H1 (cell line): ENCODE data around the gene DIDO1. TPM values are rescaled to one million over a fixed set of nuclear protein-coding genes. Genes with fewer than 3 reads are reported as not detected.

Experiments used
- CTCF ChIA-PET: fragments of 300-600 bp; sonication (Branson Sonifier 250); formaldehyde crosslinking; loops from one replicate; lab custom pipeline; 2021; ENCODE audit not compliant: partially characterized antibody; lab: Charles Lee
- POLR2A ChIA-PET: fragments of 300-600 bp; sonication (Branson Sonifier 250); formaldehyde crosslinking; loops from one replicate; lab custom pipeline; 2021; ENCODE audit warnings: inconsistent platforms; ENCODE audit not compliant: partially characterized antibody; lab: Charles Lee
- DNase-seq, 2 experiments: peaks; one replicate each; pipeline versions ENCODE4 v3.0.0 to v3.0.0-alpha.2; 2010 to 2022; ENCODE audit warnings: low spot score in 2 of 2, low read depth in 1 of 2, mixed read lengths in 1 of 2
- FAIRE-seq: peaks from 2 replicates; lab custom pipeline; 2011; peaks lifted over from hg19 to GRCh38; lab: Jason Lieb, UNC
- H2AFZ ChIP-seq: 2 replicates; pipeline ENCODE4 v1.8.1; 2012; ENCODE audit warnings: low read length, inconsistent platforms
- H2AK5ac ChIP-seq: 2 replicates; pipeline ENCODE4 v1.6.1; 2013; ENCODE audit warnings: low read depth, low read length
- H2BK120ac ChIP-seq: replicated peaks from 2 replicates; pipeline ENCODE3; 2013; ENCODE audit warnings: low read depth, low read length, inconsistent platforms
- H2BK12ac ChIP-seq: 2 replicates; pipeline ENCODE4 v1.6.1; 2013; ENCODE audit warnings: low read depth, low read length
- H2BK15ac ChIP-seq: 2 replicates; pipeline ENCODE4 v1.6.1; 2013; ENCODE audit warnings: low read length
- H2BK20ac ChIP-seq: 2 replicates; pipeline ENCODE4 v1.6.1; 2013; ENCODE audit warnings: low read length
- H2BK5ac ChIP-seq: 2 replicates; pipeline ENCODE4 v1.6.1; 2013; ENCODE audit warnings: low read depth, low read length
- H3K14ac ChIP-seq: 2 replicates; pipeline ENCODE4 v1.6.1; 2013; ENCODE audit warnings: inconsistent platforms; ENCODE audit not compliant: insufficient read length
- H3K18ac ChIP-seq: 2 replicates; pipeline ENCODE4 v1.6.1; 2013; ENCODE audit warnings: low read length; ENCODE audit errors: extremely low read depth
- H3K23ac ChIP-seq: 2 replicates; pipeline ENCODE4 v1.6.1; 2013; ENCODE audit warnings: inconsistent platforms; ENCODE audit not compliant: insufficient read length
- H3K23me2 ChIP-seq: 2 replicates; pipeline ENCODE4 v1.6.1; 2013; ENCODE audit warnings: low read depth, low read length
- H3K27ac ChIP-seq: 2 replicates; pipeline ENCODE4 v1.6.1; 2011; ENCODE audit warnings: low read depth, low read length, inconsistent platforms
- H3K27me3 ChIP-seq, 4 experiments: replicated peaks in 1 of 4; 1 replicate in 1 of 4; 2 replicates in 3 of 4; pipeline versions ENCODE4 v1.6.1 to v1.8.1; 2011 to 2013; ENCODE audit warnings: low read length in 3 of 4, mild to moderate bottlenecking in 3 of 4, inconsistent platforms in 2 of 4, mixed read lengths in 2 of 4, moderate library complexity in 1 of 4; ENCODE audit not compliant: control insufficient read depth in 3 of 4, insufficient read depth in 3 of 4; ENCODE audit errors: extremely low read depth in 1 of 4
- H3K36me3 ChIP-seq, 4 experiments: 2 replicates each; pipeline versions ENCODE4 v1.6.1 to v1.8.1; 2011 to 2013; ENCODE audit warnings: mild to moderate bottlenecking in 4 of 4, low read length in 3 of 4, moderate library complexity in 2 of 4, control low read depth in 1 of 4, inconsistent platforms in 1 of 4; ENCODE audit not compliant: insufficient read depth in 4 of 4, control insufficient read depth in 2 of 4
- H3K4ac ChIP-seq: replicated peaks from 2 replicates; pipeline ENCODE3; 2013; ENCODE audit warnings: low read length, low read depth, mixed read lengths, inconsistent platforms; ENCODE audit not compliant: insufficient read length
- H3K4me1 ChIP-seq, 4 experiments: replicated peaks in 1 of 4; 1 replicate in 1 of 4; 2 replicates in 3 of 4; pipeline versions ENCODE4 v1.6.1 to v1.8.1; 2011 to 2013; ENCODE audit warnings: low read length in 3 of 4, inconsistent platforms in 2 of 4, mixed read lengths in 1 of 4; ENCODE audit not compliant: insufficient read depth in 4 of 4, control insufficient read depth in 3 of 4
- H3K4me2 ChIP-seq, 2 experiments: 2 replicates each; pipeline versions ENCODE4 v1.6.1 to v1.8.1; 2011 to 2013; ENCODE audit warnings: low read depth in 2 of 2, low read length in 2 of 2, control low read depth in 1 of 2, inconsistent platforms in 1 of 2, mild to moderate bottlenecking in 1 of 2; ENCODE audit not compliant: insufficient read depth in 1 of 2
- H3K4me3 ChIP-seq, 4 experiments: fragments of 200-600, 300-600 bp in 1 of 4; sonication (generic), shearing (Covaris generic), sonication (Bioruptor Twin) in 1 of 4; 2 replicates each; pipeline versions ENCODE4 v1.5.1 to v1.8.1; 2011 to 2016; ENCODE audit warnings: low read length in 4 of 4, low read depth in 3 of 4, control low read depth in 2 of 4, inconsistent platforms in 2 of 4, mild to moderate bottlenecking in 2 of 4, mixed read lengths in 1 of 4, moderate library complexity in 1 of 4; ENCODE audit not compliant: insufficient read depth in 2 of 4; ENCODE audit errors: extremely low read depth in 1 of 4
- H3K56ac ChIP-seq: replicated peaks from 2 replicates; pipeline ENCODE3; 2013; ENCODE audit warnings: low read depth, mild to moderate bottlenecking, mixed read lengths, low read length, inconsistent platforms; ENCODE audit not compliant: insufficient read length
- H3K79me1 ChIP-seq: 2 replicates; pipeline ENCODE4 v1.6.1; 2013; ENCODE audit warnings: low read depth, low read length, control low read depth
- H3K79me2 ChIP-seq, 2 experiments: 2 replicates each; pipeline versions ENCODE4 v1.6.1 to v1.8.1; 2012 to 2013; ENCODE audit warnings: low read length in 2 of 2, mild to moderate bottlenecking in 2 of 2, inconsistent platforms in 1 of 2; ENCODE audit not compliant: insufficient read depth in 2 of 2, control insufficient read depth in 1 of 2
- H3K9ac ChIP-seq, 4 experiments: replicated peaks in 1 of 4; 1 replicate in 1 of 4; 2 replicates in 3 of 4; pipeline versions ENCODE4 v1.6.1 to v1.8.1; 2011 to 2013; ENCODE audit warnings: low read depth in 3 of 4, low read length in 3 of 4, control low read depth in 2 of 4, mild to moderate bottlenecking in 2 of 4, moderate library complexity in 2 of 4, inconsistent platforms in 1 of 4; ENCODE audit errors: extremely low read depth in 1 of 4
- H3K9me3 ChIP-seq, 2 experiments: 2 replicates each; pipeline versions ENCODE4 v1.6.1 to v1.8.1; 2012 to 2013; ENCODE audit warnings: mild to moderate bottlenecking in 2 of 2, moderate library complexity in 2 of 2, control low read depth in 1 of 2, inconsistent platforms in 1 of 2, low read depth in 1 of 2, low read length in 1 of 2, mixed read lengths in 1 of 2; ENCODE audit not compliant: insufficient read depth in 2 of 2
- H4K20me1 ChIP-seq, 2 experiments: replicated peaks in 1 of 2; 2 replicates each; pipeline versions ENCODE3 to v1.8.1; 2011 to 2013; ENCODE audit warnings: inconsistent platforms in 2 of 2, low read length in 2 of 2, mild to moderate bottlenecking in 1 of 2; ENCODE audit not compliant: insufficient read depth in 2 of 2, control insufficient read depth in 1 of 2
- H4K5ac ChIP-seq: 2 replicates; pipeline ENCODE4 v1.6.1; 2013; ENCODE audit warnings: low read length, low read depth, mixed read lengths, inconsistent platforms; ENCODE audit not compliant: insufficient read length
- H4K8ac ChIP-seq: 2 replicates; pipeline ENCODE4 v1.8.0; 2013; ENCODE audit warnings: mild to moderate bottlenecking, moderate library complexity, low read length, inconsistent platforms; ENCODE audit not compliant: insufficient read depth; ENCODE audit errors: extremely low read depth
- H4K91ac ChIP-seq: replicated peaks from 2 replicates; pipeline ENCODE3; 2013; ENCODE audit warnings: low read length, mixed read lengths, inconsistent platforms; ENCODE audit not compliant: insufficient read length
- CBX5 ChIP-seq: fragments of 300-800, 300-1000 bp; sonication (generic); IDR thresholded peaks from 2 replicates; pipeline ENCODE4 v1.7.1; 2016; ENCODE audit warnings: antibody characterized with exemption, low read length, low read depth
- EP300 ChIP-seq, 2 experiments: IDR thresholded peaks; 1 replicate in 1 of 2; 2 replicates in 1 of 2; pipeline ENCODE4 v1.6.1; 2011 to 2012; ENCODE audit warnings: low read depth in 2 of 2, low read length in 2 of 2, mild to moderate bottlenecking in 2 of 2, borderline replicate concordance in 1 of 2, inconsistent platforms in 1 of 2, moderate library complexity in 1 of 2
- NRF1 ChIP-seq: IDR thresholded peaks from 2 replicates; pipeline ENCODE4 v1.6.1; 2011; ENCODE audit warnings: mild to moderate bottlenecking, low read depth, low read length, improper control_type of control experiment
- RFX5 ChIP-seq: IDR thresholded peaks from 2 replicates; pipeline ENCODE4 v1.6.1; 2011; ENCODE audit warnings: low read depth, low read length, improper control_type of control experiment, borderline replicate concordance
- RXRA ChIP-seq: IDR thresholded peaks from 2 replicates; pipeline ENCODE4 v1.6.1; 2011; ENCODE audit warnings: low read depth, mild to moderate bottlenecking, low read length, moderate library complexity; ENCODE audit not compliant: insufficient read depth
- SAP30 ChIP-seq: fragments of 300-600 bp; sonication (generic); IDR thresholded peaks from 2 replicates; pipeline ENCODE4 v1.7.1; 2012; ENCODE audit warnings: low read length, moderate library complexity, mild to moderate bottlenecking, inconsistent platforms; ENCODE audit not compliant: insufficient read depth, insufficient replicate concordance
- SP4 ChIP-seq: IDR thresholded peaks from 2 replicates; pipeline ENCODE4 v1.6.1; 2012; ENCODE audit warnings: low read length, inconsistent platforms
- SRF ChIP-seq: IDR thresholded peaks from 2 replicates; pipeline ENCODE4 v1.6.1; 2011; ENCODE audit warnings: mild to moderate bottlenecking, low read depth, low read length, moderate library complexity
- TEAD4 ChIP-seq: IDR thresholded peaks from 2 replicates; pipeline ENCODE4 v1.6.1; 2012; ENCODE audit warnings: low read depth, low read length, inconsistent platforms, mixed read lengths
- WGBS, 2 experiments: shearing (Covaris generic) in 1 of 2; methylation state at CpG; one replicate each; pipeline versions ENCODE4 v1.1.6 to v1.1.7; 2013 to 2015; ENCODE audit warnings: low lambda C conversion rate in 2 of 2, mixed read lengths in 2 of 2, inconsistent platforms in 1 of 2, low coverage in 1 of 2, missing lambda C conversion rate in 1 of 2; ENCODE audit not compliant: insufficient replicate concordance in 2 of 2, insufficient coverage in 1 of 2, insufficient read length in 1 of 2; ENCODE audit errors: extremely low coverage in 1 of 2, missing lambda C conversion rate in 1 of 2; 5-methylcytosine and 5-hydroxymethylcytosine counted together
- polyA plus RNA-seq, 7 experiments: library from polyadenylated mRNA; depleted of rRNA in 3 of 7; stranded (reverse) in 5 of 7; unstranded in 2 of 7; fragments of >200 nt in 5 of 7; fragments of 200-250 nt in 2 of 7; gene quantifications; 1 replicate in 5 of 7; 2 replicates in 1 of 7; 4 replicates in 1 of 7; pipeline versions ENCODE4 v1.2.1 to v1.2.3, GENCODE V29; 2011 to 2013; ENCODE audit warnings: missing spikeins in 2 of 7, mixed read lengths in 2 of 7
- total RNA-seq: library from RNA; stranded (reverse); fragmentation: NEBNext Ultra II Directional; extraction: Animal tissue kit (Norgen Biotek cat#: 25700); gene quantifications from 2 replicates; pipeline ENCODE4 v1.2.1, GENCODE V29; 2021
- TF ChIP-seq, protein P1 (sequence below): IDR thresholded peaks from 2 replicates; pipeline ENCODE4 v1.6.1; 2012; ENCODE audit warnings: inconsistent platforms

Gene DIDO1
- total and polyA plus RNA-seq, 2 of the 8 experiments (the other 6 are each of a cell fraction or from before 2014, with no cell fraction given) = 53.6 to 82.8 TPM

DNA sequence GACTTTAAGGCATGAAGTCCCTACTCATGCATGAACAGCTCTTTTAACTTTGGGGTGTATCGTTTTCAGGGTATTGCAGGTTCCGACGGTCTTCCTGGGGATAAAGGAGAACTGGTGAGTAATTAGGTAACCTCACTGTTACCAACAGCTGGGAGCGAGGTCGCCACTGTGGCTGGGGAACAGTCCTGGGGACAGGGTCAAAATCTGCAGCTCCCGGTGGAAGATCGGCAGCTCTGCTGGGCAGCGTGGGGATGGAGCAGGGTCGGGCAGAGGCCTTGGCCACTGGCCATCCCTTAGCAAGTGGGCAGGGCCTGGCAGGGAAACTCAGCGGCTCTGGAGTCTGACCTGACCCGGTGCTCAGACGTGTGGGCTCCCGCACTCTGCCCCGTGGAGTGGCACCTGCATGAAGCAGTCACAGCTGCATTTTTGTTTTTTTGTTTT lies 93.3 kb downstream of the DIDO1 start:
- Histone ChIP-seq H3K23me2 (no peaks in the 10 kb centered on the region), H3K4me2 (no peak overlapping the region), H3K23ac (no peak overlapping the region), H3K9ac (no peak overlapping the region), H3K18ac (no peak overlapping the region; the same call in 1 of the 2 replicates), H2BK15ac (no peak overlapping the region), H2BK12ac (no peak overlapping the region), H2BK20ac (no peak overlapping the region), H3K4me3 (no peak overlapping the region), H3K79me1 (no peaks in the 10 kb centered on the region), H3K79me2 (no peaks in the 10 kb centered on the region), H4K5ac (no peak overlapping the region), H3K27ac (no peak overlapping the region), H3K4me1 (peaks cover 0 to 10% (median 0%) of the 10 kb centered on the region in 4 experiments; a peak in 2 of 7 replicates), H2BK120ac (no peak overlapping the region), H3K4ac (no peak overlapping the region), H3K36me3 (peaks cover 0 to 22% (median 4%) of the 10 kb centered on the region in 4 experiments; a peak in 5 of 8 replicates), H4K91ac (no peak overlapping the region), H3K14ac (no peak overlapping the region), H2AFZ (no peak overlapping the region), H2AK5ac (no peak overlapping the region), H3K9me3 (no peaks in the 10 kb centered on the region), H4K8ac (no peak overlapping the region), H4K20me1 (no peaks in the 10 kb centered on the region), H2BK5ac (no peak overlapping the region), H3K56ac (peak overlapping the region; percentile 26), H3K27me3 (no peaks in the 10 kb centered on the region)
- ChIA-PET POLR2A (interaction anchor here (0.9 to 3.5 kb wide), 5 partner anchors 9 to 16 kb away, joined by 3 to 22 read pairs (median 12); partner anchors contain the start of gene COL9A3), CTCF (interaction anchor here (0.6 to 3.8 kb wide), 3 partner anchors 10 to 174 kb away, joined by 3 to 22 read pairs (median 9); partner anchors contain the start of gene BHLHE23)
- DNase-seq (no peak), FAIRE-seq (no peak)
- WGBS, 2 experiments = 92% methylated on average over 14 of the region's 14 CpGs; no CpG with 5 or more reads in 1 of the 2 experiments
- TF ChIP-seq, protein P1, sequence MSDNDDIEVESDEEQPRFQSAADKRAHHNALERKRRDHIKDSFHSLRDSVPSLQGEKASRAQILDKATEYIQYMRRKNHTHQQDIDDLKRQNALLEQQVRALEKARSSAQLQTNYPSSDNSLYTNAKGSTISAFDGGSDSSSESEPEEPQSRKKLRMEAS = no peak
- TF ChIP-seq EP300 (IDR thresholded peaks at IDR 0.05; ENCODE audit: borderline replicate concordance in 1 of 2, low read depth in 2 of 2, low read length in 2 of 2) (no peak), TEAD4 (no peak), CBX5 (no peak), RFX5 (no peak), RXRA (no peak), SRF (no peak), NRF1 (no peak), SP4 (no peak), SAP30 (no peak)
